ENCODE data around the gene GPD2. TPM values are rescaled to one million over a fixed set of nuclear protein-coding genes. Genes with fewer than 3 reads are reported as not detected.

Gene GPD2
- total and polyA plus RNA-seq, 2 donors (not counting 1 experiment from before 2014, with no cell fraction given), result 5.1 to 26.8 TPM

DNA sequence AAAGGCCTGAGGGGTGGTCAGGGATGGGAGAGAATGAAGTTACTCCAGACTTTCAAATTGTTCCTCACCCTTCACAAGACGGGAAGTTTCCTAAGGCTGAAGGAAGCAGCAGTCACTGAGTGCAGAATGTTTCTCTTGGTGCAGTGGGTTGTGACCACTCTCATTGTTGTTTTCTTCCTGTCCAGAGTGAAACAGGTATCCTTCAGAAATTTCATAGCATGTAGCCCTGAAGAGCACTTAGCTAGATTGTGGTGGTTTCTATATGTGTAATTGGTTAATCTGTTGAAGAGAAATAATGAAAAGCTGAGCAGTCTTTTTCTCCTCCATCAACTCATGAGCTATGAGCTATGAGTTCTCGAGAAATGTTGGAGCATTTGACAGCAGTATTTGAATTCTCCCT, 96.8 kb downstream of the GPD2 start:
- peaks cover 19% of the 10 kb centered on the region for H3K4me1 Mint-ChIP-seq
- TF ChIP-seq, protein P1, sequence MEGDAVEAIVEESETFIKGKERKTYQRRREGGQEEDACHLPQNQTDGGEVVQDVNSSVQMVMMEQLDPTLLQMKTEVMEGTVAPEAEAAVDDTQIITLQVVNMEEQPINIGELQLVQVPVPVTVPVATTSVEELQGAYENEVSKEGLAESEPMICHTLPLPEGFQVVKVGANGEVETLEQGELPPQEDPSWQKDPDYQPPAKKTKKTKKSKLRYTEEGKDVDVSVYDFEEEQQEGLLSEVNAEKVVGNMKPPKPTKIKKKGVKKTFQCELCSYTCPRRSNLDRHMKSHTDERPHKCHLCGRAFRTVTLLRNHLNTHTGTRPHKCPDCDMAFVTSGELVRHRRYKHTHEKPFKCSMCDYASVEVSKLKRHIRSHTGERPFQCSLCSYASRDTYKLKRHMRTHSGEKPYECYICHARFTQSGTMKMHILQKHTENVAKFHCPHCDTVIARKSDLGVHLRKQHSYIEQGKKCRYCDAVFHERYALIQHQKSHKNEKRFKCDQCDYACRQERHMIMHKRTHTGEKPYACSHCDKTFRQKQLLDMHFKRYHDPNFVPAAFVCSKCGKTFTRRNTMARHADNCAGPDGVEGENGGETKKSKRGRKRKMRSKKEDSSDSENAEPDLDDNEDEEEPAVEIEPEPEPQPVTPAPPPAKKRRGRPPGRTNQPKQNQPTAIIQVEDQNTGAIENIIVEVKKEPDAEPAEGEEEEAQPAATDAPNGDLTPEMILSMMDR (IDR thresholded peaks at IDR 0.05), result no peak
- no peak for TF ChIP-seq EZH2 (IDR thresholded peaks at IDR 0.05; ENCODE audit: borderline replicate concordance, insufficient read depth, low read depth, low read length, poor library complexity, severe bottlenecking)
- peaks cover 5% of the 10 kb centered on the region for H3K79me2 ChIP-seq (ENCODE audit: control insufficient read depth, insufficient read depth, low read length)
- H3K27ac Mint-ChIP-seq, result no peak overlapping the region
- no peak overlapping the region for H3K9ac ChIP-seq (ENCODE audit: low read length)
- no peak overlapping the region for H3K4me3 Mint-ChIP-seq
- no peak overlapping the region for H3K4me3 ChIP-seq (ENCODE audit: control extremely low read depth in 1 of 5, extremely low read depth in 1 of 5, insufficient read depth in 1 of 5, low read depth in 2 of 5, low read length in 4 of 5)
- H3K27ac ChIP-seq (ENCODE audit: low read length in 2 of 2), result no peak overlapping the region
- no peak overlapping the region for H2AFZ ChIP-seq (ENCODE audit: insufficient read depth, low read depth, low read length, poor library complexity, severe bottlenecking)
- peaks cover 0 to 4% of the 10 kb centered on the region in 2 experiments for H3K36me3 ChIP-seq (replicated peaks in 1 of 2; ENCODE audit: control extremely low read depth in 1 of 2, control insufficient read depth in 1 of 2, extremely low read depth in 1 of 2, insufficient read depth in 2 of 2, low read length in 1 of 2)
- no peak overlapping the region for H3K4me2 ChIP-seq (replicated peaks; ENCODE audit: low read depth, low read length, poor library complexity, severe bottlenecking)
- peaks cover 0 to 5% (median 0%) of the 10 kb centered on the region in 3 donors for H3K9me3 ChIP-seq (ENCODE audit: control extremely low read depth in 1 of 3, control insufficient read depth in 2 of 3, insufficient read depth in 1 of 3, low read length in 2 of 3)
- H3K4me1 ChIP-seq (ENCODE audit: control insufficient read depth in 2 of 2, insufficient read depth in 2 of 2, low read length in 2 of 2), result peaks cover 9 to 18% of the 10 kb centered on the region in 2 donors
- no peaks in the 10 kb centered on the region for H3K27me3 ChIP-seq (replicated peaks in 1 of 4; ENCODE audit: control extremely low read depth in 1 of 4, control insufficient read depth in 3 of 4, insufficient read depth in 4 of 4, low read length in 3 of 4)
- ATAC-seq (ENCODE audit: low read depth) (no peak), DNase-seq (no peak)
- ChIA-PET CTCF (no interaction called here), POLR2A (no interaction called here)
- WGBS (ENCODE audit: insufficient coverage), result 100% methylated on average over 1 of the region's 2 CpGs
- H4K20me1 ChIP-seq (ENCODE audit: control insufficient read depth, insufficient read depth, low read length, poor library complexity, severe bottlenecking), result no peaks in the 10 kb centered on the region
- no peaks in the 10 kb centered on the region for H3K9me3 Mint-ChIP-seq (ENCODE audit: insufficient read depth)
- H3K27me3 Mint-ChIP-seq, result no peaks in the 10 kb centered on the region
- intact Hi-C loops (cut with micrococcal nuclease), result no loop called here

DNA sequence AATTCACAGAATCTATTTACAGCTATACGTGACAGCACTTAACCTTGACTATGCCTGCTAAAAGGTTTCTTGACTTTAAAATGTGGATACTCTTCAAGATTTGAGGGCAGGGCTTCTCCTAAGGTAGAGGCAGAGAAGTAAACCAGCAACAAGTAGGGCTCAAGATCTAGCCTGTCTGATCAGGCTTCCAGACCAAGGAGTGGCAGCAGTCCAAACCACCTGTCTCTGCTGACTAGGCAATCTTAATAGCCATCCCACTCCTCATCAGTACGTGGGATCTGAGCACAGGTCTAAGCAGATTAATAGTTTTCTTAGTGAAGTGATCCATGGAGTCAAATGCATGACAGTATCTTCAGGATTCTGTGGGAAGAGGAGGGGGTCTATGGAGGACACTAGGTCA, 100.4 kb downstream of the GPD2 start:
- Histone ChIP-seq H3K27ac (ENCODE audit: low read length in 2 of 2) (no peak overlapping the region), H3K9me3 (ENCODE audit: control extremely low read depth in 1 of 3, control insufficient read depth in 2 of 3, insufficient read depth in 1 of 3, low read length in 2 of 3) (peaks cover 0 to 5% (median 0%) of the 10 kb centered on the region in 3 donors), H3K79me2 (ENCODE audit: control insufficient read depth, insufficient read depth, low read length) (peaks cover 5% of the 10 kb centered on the region), H3K4me2 (replicated peaks; ENCODE audit: low read depth, low read length, poor library complexity, severe bottlenecking) (no peak overlapping the region), H3K4me1 (ENCODE audit: control insufficient read depth in 2 of 2, insufficient read depth in 2 of 2, low read length in 2 of 2) (peaks cover 11 to 18% of the 10 kb centered on the region in 2 donors), H3K4me3 (ENCODE audit: control extremely low read depth in 1 of 5, extremely low read depth in 1 of 5, insufficient read depth in 1 of 5, low read depth in 2 of 5, low read length in 4 of 5) (no peak overlapping the region), H3K9ac (ENCODE audit: low read length) (no peak overlapping the region), H4K20me1 (ENCODE audit: control insufficient read depth, insufficient read depth, low read length, poor library complexity, severe bottlenecking) (no peaks in the 10 kb centered on the region), H3K36me3 (replicated peaks in 1 of 2; ENCODE audit: control extremely low read depth in 1 of 2, control insufficient read depth in 1 of 2, extremely low read depth in 1 of 2, insufficient read depth in 2 of 2, low read length in 1 of 2) (no peaks in the 10 kb centered on the region), H2AFZ (ENCODE audit: insufficient read depth, low read depth, low read length, poor library complexity, severe bottlenecking) (no peak overlapping the region), H3K27me3 (replicated peaks in 1 of 4; ENCODE audit: control extremely low read depth in 1 of 4, control insufficient read depth in 3 of 4, insufficient read depth in 4 of 4, low read length in 3 of 4) (no peaks in the 10 kb centered on the region)
- TF ChIP-seq, protein P1 (IDR thresholded peaks at IDR 0.05), result no peak
- TF ChIP-seq EZH2 (IDR thresholded peaks at IDR 0.05; ENCODE audit: borderline replicate concordance, insufficient read depth, low read depth, low read length, poor library complexity, severe bottlenecking), result no peak
- no CpG with 5 or more reads among the region's 2 CpGs for WGBS (ENCODE audit: insufficient coverage)
- DNase-seq (no peak), ATAC-seq (ENCODE audit: low read depth) (no peak)
- H3K4me1 Mint-ChIP-seq, result peaks cover 41% of the 10 kb centered on the region
- H3K4me3 Mint-ChIP-seq, result no peak overlapping the region
- POLR2A ChIA-PET, result no interaction called here
- peak overlapping the region; percentile 1 for H3K27ac Mint-ChIP-seq
- no peaks in the 10 kb centered on the region for H3K27me3 Mint-ChIP-seq
- H3K9me3 Mint-ChIP-seq (ENCODE audit: insufficient read depth), result no peaks in the 10 kb centered on the region
- CTCF ChIA-PET, result no interaction called here
- intact Hi-C loops (cut with micrococcal nuclease), result no loop called here
